Measurements from ENCODE around the gene CACHD1. TPM values are rescaled to one million over a fixed set of nuclear protein-coding genes. Genes with fewer than 3 reads are reported as not detected.

CACHD1 gene
- total and polyA plus RNA-seq, 2 of the 4 experiments (the other 2 are of a cell fraction): 2.9 to 5.9 TPM

DNA sequence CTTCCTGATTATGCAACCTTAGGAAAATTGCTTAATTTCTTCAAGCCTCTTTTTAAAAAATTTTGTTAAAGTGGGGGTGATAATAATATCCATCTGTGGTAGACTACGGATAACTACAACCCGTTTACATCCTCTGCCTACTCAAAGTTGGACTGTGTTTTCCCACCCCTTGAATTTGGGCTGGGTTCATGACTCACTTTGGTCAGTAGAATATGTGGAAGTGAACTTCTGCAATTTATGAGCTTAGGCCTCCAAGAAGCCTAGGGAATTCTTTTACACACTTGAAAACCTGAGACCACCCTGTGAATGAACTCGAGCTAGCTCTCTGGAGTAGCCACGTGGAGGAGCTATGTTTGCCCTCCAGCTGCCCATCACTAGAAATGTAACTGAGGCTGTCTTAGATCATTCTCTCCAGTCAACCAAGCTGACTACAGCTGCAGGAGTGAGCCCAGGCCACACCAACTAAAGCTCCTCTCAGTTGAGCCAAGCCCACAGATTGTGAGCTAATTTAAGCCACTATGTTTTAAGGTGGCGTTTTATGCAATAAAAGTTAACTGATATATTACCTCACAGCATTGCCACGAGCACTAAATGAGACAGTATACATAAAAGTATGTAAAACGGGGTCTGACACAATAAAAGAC lies 29.6 kb upstream of the CACHD1 start:
- no peak overlapping the region for H3K4ac ChIP-seq (ENCODE audit: low read depth, low read length)
- H2AK5ac ChIP-seq (ENCODE audit: low read depth, low read length): no peak overlapping the region
- TF ChIP-seq, protein P1, sequence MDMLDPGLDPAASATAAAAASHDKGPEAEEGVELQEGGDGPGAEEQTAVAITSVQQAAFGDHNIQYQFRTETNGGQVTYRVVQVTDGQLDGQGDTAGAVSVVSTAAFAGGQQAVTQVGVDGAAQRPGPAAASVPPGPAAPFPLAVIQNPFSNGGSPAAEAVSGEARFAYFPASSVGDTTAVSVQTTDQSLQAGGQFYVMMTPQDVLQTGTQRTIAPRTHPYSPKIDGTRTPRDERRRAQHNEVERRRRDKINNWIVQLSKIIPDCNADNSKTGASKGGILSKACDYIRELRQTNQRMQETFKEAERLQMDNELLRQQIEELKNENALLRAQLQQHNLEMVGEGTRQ (IDR thresholded peaks at IDR 0.05; ENCODE audit: low read depth, low read length): no peak
- no peak for TF ChIP-seq CEBPB (IDR thresholded peaks at IDR 0.05; ENCODE audit: low read depth, low read length)
- TF ChIP-seq FOS (IDR thresholded peaks at IDR 0.05; ENCODE audit: low read depth, low read length): no peak
- TF ChIP-seq MXI1 (IDR thresholded peaks at IDR 0.05; ENCODE audit: borderline replicate concordance, low read depth, low read length): no peak
- TF ChIP-seq RFX5 (IDR thresholded peaks at IDR 0.05; ENCODE audit: low read depth, low read length): no peak
- no peak for TF ChIP-seq MAZ (IDR thresholded peaks at IDR 0.05; ENCODE audit: borderline replicate concordance, low read depth, low read length)
- TF ChIP-seq BHLHE40 (IDR thresholded peaks at IDR 0.05; ENCODE audit: low read depth, low read length): no peak
- TF ChIP-seq, protein P2, sequence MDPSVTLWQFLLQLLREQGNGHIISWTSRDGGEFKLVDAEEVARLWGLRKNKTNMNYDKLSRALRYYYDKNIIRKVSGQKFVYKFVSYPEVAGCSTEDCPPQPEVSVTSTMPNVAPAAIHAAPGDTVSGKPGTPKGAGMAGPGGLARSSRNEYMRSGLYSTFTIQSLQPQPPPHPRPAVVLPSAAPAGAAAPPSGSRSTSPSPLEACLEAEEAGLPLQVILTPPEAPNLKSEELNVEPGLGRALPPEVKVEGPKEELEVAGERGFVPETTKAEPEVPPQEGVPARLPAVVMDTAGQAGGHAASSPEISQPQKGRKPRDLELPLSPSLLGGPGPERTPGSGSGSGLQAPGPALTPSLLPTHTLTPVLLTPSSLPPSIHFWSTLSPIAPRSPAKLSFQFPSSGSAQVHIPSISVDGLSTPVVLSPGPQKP (IDR thresholded peaks at IDR 0.05; ENCODE audit: borderline replicate concordance, low read depth, low read length): no peak
- TF ChIP-seq MAFK (IDR thresholded peaks at IDR 0.05; ENCODE audit: low read depth, low read length): no peak
- no peaks in the 10 kb centered on the region for H3K4me1 ChIP-seq (ENCODE audit: control insufficient read depth, insufficient read depth, low read length)
- in situ Hi-C loops (cut with MboI; ENCODE audit: low sequenced_read_pairs) (no loop called here), intact Hi-C loops (cut with micrococcal nuclease) (no loop called here), dilution Hi-C loops (cut with HindIII; ENCODE audit: low sequenced_read_pairs, unreplicated experiment) (no loop called here)
- no peak overlapping the region for H2BK120ac ChIP-seq (ENCODE audit: low read depth, low read length)
- H3K9me1 ChIP-seq (ENCODE audit: insufficient read depth, low read length): no peaks in the 10 kb centered on the region
- no peak overlapping the region for H3K56ac ChIP-seq (ENCODE audit: extremely low read depth, insufficient read depth, low read length)
- H3K18ac ChIP-seq (ENCODE audit: low read depth, low read length): no peak overlapping the region
- H3K4me2 ChIP-seq (ENCODE audit: low read depth, low read length): no peak overlapping the region
- ATAC-seq (ENCODE audit: low read depth): no peak
- POLR2A ChIA-PET (ENCODE audit: unreplicated experiment): no interaction called here
- H3K14ac ChIP-seq (replicated peaks; ENCODE audit: low read depth, low read length): no peak overlapping the region
- no peaks in the 10 kb centered on the region for H3K9me3 ChIP-seq (ENCODE audit: control insufficient read depth, insufficient read depth, low read length)
- H3K27me3 ChIP-seq (ENCODE audit: control insufficient read depth, insufficient read depth, low read length): no peaks in the 10 kb centered on the region
- H2AK9ac ChIP-seq (replicated peaks; ENCODE audit: low read depth, low read length, poor library complexity): no peak overlapping the region
- no peak overlapping the region for H2BK5ac ChIP-seq (ENCODE audit: low read depth, low read length, poor library complexity, severe bottlenecking)
- H4K5ac ChIP-seq (ENCODE audit: low read depth, low read length): no peak overlapping the region
- 20% methylated on average over 1 of the region's 7 CpGs; no CpG with 5 or more reads in 1 of the 2 experiments for WGBS, 2 experiments (ENCODE audit: extremely low coverage in 2 of 2, insufficient read length in 1 of 2)
- H4K20me1 ChIP-seq (ENCODE audit: insufficient read depth, low read length): no peaks in the 10 kb centered on the region
- no peak overlapping the region for H3K27ac ChIP-seq (ENCODE audit: insufficient read depth, low read length)
- no peak overlapping the region for H2BK15ac ChIP-seq (ENCODE audit: low read depth, low read length)
- no peak overlapping the region for H3K23ac ChIP-seq (ENCODE audit: low read depth, low read length)
- no peak overlapping the region for H3K9ac ChIP-seq (ENCODE audit: low read depth, low read length)
- no TSS peak for BruUV-seq (replicated peaks)
- no peak overlapping the region for H3K4me3 ChIP-seq (ENCODE audit: insufficient read depth, low read depth, low read length)
- H4K8ac ChIP-seq (ENCODE audit: low read depth in 2 of 2, low read length in 2 of 2): no peak overlapping the region
- H4K91ac ChIP-seq (ENCODE audit: insufficient read depth, low read depth, low read length): no peak overlapping the region
- H2AFZ ChIP-seq (replicated peaks; ENCODE audit: low read length, poor library complexity): no peak overlapping the region
- no peaks in the 10 kb centered on the region for H3K36me3 ChIP-seq (ENCODE audit: control insufficient read depth, insufficient read depth, low read length)
- no peaks in the 10 kb centered on the region for H3K79me1 ChIP-seq (ENCODE audit: low read depth in 1 of 2, low read length in 2 of 2)
- DNase-seq: no peak
- CTCF ChIA-PET: no interaction called here
- no peak overlapping the region for H2BK20ac ChIP-seq (ENCODE audit: low read depth, low read length)
